CD4-positive, alpha-beta T cell treated with Interleukin-15 for 4 hours (primary cell): ENCODE results near the gene CD6.

Experiments used
- DNase-seq: peaks from one replicate; pipeline ENCODE4 v3.0.0-alpha.2; 2020; ENCODE audit warnings: low spot score

Gene CD6

DNA sequence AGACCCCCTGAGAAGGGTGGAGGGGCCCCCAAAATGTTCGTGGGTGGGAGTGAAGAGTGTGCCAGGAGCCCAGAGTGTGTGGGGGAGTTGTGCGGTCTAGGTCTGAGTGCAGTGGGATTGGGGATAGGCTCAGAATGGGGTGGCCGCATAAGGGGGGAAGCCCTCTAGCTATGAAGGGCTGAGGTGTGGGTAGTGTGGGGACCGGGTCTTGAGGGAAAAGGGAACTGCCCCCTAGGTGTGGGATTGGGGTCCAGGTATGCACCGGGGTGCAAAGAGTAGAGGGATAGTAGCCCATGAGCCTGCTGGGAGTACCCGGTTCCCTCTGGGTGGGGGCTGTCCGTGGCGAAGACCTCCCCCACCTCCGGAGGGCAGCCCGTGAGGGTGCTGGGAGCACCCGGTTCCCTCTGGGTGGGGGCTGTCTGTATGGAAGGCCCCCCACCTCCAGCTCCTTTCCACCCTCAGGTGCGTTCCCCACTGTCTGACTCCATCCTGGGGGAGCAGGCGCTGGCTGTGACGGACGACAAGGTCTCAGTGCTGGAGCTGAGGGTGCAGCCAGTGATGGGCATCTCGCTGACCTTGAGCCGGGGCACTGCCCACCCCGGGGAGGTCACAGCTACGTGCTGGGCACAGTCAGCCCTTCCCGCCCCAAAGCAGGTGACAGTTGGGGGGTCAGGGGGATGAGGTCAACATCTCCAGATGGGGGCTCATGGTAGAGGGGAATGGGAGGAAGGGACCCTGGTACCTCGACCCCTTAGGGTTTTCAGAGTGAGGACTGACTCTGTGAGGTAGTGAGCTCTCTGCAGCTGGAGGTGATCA is 36.5 kb upstream of the CD6 start:
- DNase-seq = no peak

DNA sequence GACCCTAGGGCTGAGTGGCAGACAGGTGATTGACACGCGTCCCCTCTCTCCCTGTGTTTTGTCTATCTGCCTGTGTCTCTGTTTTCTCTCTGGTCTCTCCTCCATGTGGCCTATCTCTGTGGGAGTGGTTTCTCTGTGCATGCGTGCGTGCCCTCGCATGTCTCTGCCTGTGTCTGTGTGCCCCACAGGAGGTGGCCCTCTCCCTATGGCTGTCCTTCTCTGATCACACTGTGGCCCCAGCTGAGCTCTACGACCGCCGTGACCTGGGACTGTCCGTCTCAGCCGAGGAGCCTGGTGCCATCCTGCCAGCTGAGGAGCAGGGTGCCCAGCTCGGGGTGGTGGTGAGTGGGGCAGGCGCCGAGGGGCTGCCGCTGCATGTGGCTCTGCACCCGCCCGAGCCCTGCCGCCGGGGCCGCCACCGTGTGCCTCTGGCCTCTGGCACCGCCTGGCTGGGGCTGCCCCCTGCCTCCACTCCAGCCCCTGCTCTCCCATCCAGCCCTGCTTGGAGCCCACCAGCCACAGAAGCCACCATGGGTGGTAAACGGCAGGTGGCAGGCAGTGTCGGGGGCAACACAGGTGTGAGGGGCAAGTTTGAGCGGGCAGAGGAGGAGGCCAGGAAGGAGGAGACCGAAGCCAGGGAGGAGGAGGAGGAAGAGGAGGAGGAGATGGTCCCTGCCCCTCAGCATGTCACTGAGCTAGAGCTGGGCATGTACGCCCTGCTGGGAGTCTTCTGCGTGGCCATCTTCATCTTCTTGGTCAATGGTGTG is 35.6 kb upstream of the CD6 start:
- DNase-seq = no peak

DNA sequence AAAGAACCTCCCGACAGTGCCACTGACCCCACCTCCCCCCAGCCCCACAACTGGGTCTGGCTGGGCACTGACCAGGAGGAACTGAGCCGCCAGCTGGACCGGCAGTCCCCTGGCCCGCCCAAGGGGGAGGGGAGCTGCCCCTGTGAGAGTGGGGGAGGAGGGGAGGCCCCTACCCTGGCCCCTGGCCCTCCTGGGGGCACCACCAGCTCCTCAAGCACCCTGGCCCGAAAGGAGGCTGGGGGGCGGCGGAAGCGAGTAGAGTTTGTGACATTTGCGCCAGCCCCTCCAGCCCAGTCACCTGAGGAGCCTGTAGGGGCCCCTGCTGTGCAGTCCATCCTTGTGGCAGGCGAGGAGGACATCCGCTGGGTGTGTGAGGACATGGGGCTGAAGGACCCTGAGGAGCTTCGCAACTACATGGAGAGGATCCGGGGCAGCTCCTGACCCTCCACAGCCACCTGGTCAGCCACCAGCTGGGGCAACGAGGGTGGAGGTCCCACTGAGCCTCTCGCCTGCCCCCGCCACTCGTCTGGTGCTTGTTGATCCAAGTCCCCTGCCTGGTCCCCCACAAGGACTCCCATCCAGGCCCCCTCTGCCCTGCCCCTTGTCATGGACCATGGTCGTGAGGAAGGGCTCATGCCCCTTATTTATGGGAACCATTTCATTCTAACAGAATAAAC is 34.9 kb upstream of the CD6 start:
- DNase-seq = no peak

DNA sequence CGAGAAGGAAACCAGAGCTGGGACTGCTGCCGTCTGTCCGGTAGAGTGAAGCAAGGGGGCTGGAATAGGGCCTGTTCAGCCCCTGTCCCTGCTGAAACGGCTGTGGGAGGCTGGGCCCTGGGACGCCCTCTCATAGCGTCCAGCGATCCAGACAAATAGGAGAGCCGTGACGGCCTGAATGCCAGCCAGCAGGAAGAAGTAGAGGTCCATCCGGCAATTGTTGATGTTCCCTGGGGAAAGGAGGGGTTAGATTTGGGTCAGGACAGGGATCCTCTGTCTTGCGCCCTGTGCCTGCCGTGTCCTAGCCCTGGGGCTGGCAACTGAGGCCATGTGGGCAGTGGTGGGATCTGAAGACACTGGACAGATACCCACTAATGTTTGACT is 34.3 kb upstream of the CD6 start:
- DNase-seq = no peak

- no peak for DNase-seq
These were observed 33.7 kb upstream of the CD6 start for GRCh38 chr11:60937811-60938210.

DNA sequence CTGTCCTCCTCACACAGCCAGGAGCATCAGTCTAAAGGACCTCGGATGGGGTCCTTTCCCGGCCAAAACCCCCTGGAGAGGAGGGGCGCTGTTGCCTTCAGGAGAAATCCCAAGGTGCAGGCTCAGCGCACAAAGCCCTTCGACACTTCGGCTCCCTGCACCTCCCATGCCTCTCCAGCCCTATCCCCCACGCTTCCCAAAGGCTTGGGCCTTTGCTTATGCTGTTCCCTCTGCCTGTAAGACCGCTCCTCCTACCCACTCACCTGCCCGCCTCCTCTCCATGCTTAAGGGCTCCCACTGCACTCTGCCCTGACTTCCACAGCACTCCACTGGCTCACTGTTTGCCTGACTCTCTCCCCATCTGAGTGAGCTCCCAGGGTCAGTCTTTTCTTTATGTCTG is 33.0 kb upstream of the CD6 start:
- no peak for DNase-seq

- DNase-seq = no peak
These were observed 32.2 kb upstream of the CD6 start for GRCh38 chr11:60939301-60939700.

DNA sequence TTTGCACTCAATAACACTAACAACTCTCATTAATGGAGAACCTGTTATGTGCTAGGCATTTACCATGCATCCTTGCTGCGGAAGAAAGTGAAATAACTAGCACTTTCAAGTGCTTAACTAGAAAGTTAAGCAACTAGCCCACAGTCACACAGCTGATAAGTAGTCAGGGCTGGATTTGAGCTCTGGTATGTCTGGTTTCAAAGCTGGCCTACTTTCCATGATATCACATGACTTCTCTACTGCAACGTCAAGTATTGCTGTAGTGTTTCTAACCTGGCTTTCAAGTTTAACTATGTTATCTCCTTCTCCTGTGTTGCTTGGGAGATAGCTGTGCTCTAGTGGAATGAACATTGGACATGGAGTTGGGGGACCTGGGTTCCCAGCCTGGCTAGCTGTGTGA is 31.6 kb upstream of the CD6 start:
- no peak for DNase-seq

DNA sequence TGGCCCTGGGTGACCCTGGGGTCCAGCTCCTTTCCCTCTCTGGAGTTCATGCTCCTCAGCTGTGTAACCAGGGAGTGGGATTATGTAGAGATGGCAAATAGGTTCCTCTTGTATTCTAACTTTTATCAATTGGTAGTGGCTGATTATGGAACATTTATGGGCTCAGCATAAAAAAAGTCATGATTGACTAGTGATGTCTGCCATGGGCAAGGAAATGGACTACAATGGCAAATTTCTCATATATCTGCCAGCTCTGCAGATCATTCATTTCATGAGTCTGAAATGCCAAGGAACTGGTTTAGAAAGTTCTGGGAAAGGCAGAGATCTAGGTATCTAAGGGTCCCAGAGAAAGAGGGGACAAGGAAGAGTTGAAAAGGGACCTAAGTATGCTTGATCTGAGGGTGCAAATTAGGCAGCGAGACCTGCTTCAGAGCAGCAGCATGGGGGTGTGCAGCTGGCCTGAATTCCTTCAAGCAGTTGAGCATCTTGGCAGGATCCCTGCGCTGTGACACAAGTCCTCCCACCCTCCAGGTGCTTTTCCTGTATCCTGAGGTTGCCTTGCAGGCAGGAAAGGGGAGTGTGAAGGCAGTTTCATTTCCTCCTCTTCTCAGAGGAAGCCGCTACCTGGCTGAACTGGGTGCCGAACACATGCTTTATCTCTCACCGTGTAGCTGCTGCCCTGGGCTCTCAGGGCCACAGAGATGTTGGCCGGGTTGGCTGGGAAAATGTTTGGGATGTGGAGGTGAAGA is 29.9 kb upstream of the CD6 start:
- DNase-seq = no peak

GRCh38 chr11:60942219-60942618 is 29.3 kb upstream of the CD6 start:
- DNase-seq = no peak

- DNase-seq = no peak
These were observed 28.4 kb upstream of the CD6 start for GRCh38 chr11:60942970-60943565.

DNA sequence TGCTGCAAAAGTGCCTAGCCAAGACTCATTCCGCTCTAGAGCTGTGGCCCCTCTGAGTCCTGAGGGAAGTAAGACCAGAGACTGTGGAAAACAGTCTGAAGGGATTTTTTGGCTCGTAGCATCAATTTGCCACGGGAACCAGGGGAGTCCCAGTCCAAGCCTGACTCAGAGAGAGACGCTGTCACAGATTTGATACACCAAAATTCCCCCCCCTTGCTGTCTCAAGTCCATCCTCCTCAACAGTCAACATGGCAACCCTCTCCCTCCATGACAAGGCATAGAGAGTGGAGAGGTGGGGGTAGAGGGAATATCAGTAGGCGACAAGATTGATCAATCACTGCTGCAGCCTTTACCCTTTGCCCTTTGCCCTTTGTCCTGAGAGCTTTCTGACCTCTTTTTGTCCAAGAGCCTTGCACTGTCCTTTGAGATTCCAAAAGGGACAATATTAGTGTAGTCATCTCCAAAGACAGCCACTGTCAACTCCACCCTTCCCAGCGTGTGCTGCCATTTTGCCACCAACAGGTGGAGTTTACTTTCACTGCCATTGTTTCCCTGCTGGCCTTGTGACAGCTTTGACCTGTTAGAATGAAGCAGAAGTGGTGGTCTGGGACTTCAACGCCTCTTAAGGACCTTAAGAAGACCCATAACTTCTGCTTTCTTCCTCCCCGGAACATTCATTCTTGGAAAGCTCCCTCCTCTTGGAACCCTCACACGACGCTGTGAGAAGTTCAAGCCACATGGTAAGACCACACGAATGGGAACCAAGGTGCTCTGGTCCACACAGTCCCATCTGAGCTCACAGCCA is 26.8 kb upstream of the CD6 start:
- no peak for DNase-seq

- DNase-seq = no peak
These were observed 26.2 kb upstream of the CD6 start for GRCh38 chr11:60945295-60945667.

DNA sequence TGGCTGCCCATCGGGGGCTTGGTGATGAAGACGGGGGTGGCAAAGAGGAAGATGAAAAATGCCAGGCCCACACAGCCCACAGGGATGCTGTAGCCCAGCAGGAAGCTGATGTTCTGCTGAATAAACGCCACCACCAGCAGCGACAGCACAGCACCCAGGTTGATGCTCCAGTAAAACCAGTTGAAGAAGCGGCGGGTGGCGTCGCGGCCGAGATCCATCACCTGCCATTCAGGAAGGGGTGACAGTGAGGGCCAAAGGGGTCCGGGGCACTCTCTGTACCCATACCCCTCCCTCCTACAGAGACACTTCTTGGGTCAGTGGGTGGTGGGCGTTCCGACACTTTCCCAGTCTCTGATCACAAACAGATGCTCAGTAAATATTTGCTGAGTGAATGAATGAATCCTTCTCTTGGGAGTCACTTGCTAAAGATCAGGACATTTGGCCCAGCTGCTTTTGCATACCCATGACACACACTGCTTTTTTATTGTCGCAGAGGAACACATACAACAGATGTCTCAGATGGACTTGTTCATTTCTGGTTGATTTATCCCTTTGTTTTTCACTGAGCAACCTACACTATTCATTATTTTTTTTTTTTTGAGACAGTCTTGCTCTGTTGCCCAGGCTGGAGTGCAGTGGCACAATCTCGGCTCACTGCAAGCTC is 24.7 kb upstream of the CD6 start:
- DNase-seq = no peak

DNA sequence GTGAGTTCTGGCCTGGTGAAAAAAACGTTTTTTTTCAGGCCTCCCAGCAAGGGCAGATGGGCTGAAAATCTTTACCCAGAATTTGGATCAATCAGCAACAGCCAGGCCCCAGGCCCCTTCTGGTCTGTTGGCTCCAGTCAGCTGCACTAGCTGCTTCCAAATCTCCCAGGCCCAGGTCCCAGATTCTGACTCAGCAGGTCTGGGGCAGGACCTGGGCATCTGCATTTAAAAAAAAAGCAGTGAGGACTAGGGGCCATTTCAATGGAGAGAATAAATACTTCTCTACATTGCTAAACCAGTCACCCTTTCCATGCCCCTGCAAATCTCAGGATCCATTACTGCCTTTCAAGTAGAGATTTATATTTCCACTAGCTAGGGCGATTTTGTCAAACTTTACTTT is 23.8 kb upstream of the CD6 start:
- DNase-seq = no peak

GRCh38 chr11:60948250-60948649 is 23.2 kb upstream of the CD6 start:
- no peak for DNase-seq

- DNase-seq = no peak
These were observed 21.5 kb upstream of the CD6 start for GRCh38 chr11:60950024-60950423.

DNA sequence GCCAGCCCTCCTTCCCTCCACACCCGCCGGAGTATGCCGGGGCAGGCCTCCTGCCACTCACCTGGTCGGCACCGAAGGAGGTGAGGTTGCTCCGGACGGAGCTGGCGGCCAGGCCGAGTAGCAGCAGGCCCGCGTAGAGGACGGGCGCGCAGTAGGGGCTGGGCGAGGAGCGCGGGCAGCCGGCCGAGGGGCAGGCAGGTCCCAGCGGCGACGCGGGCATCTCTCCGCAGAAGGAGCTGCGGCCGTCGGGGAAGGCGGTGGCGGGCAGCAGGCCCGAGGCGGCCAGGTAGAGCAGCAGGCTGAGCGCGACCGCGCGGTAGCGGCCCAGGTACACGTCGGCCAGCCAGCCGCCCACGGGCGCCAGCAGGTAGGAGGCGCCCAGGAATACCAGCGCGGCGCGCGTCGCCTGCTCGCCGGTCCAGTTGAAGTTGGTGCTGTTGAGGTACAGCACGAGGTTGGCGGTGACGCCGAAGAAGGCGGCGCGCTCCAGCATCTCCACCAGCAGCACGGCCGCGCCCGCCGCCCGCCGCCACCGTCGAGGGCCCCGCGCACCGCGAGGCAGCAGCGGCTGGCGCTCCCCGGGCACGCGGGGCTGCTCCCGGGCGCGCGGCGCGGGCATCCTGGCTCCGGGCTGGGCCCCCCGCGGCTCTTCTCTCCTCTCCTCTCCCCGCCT is 20.4 kb upstream of the CD6 start:
- DNase-seq = no peak

- no peak for DNase-seq
These were observed 19.9 kb upstream of the CD6 start for GRCh38 chr11:60951606-60951903.
